Erythroblast (primary cell): ENCODE results near the gene BCKDHB.

ENCODE experiments used
- GATA1 ChIP-seq: IDR thresholded peaks from 2 replicates; pipeline ENCODE4 v1.6.1; 2011; ENCODE audit warnings: low read depth, mild to moderate bottlenecking, control low read depth, low read length, moderate library complexity
- POLR2A ChIP-seq: IDR thresholded peaks from 2 replicates; pipeline ENCODE4 v1.6.1; 2011; ENCODE audit warnings: mild to moderate bottlenecking, low read length

DNA sequence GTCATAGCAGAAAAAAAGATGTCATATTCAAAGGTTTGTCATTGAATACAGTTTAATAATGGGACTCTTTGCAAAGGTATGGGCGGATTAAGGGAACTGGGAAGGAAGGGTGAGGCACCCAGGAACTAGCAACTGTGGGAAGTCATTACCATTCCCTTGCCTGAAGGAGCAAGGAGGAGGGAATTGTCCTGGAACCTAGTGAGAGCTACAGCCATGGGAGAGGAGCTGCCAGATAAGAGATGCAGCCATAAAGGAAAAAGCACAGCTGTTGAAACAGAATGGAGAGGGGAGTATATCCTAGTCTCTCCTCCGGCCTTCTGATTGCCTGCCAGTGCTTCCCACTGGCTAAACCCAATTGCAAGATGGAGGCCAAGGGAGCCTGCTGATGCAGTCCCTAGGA lies 250.6 kb downstream of the BCKDHB start:
- no peak for TF ChIP-seq POLR2A
- no peak for TF ChIP-seq GATA1
